HG02943 (cell line): ENCODE results near the gene ANKRD36C.
A peak's percentile ranks its signal among the peaks of the same experiment; 100 is the strongest.
"Not testable (repeated sequence)": the region's sequence is repeated elsewhere in the genome, so short reads cannot be mapped to it uniquely, and the experiment has no call there.

ENCODE experiments used
- ATAC-seq: cut with Tn5 transposase; IDR thresholded peaks from one replicate; pipeline ENCODE4 v1.9.1; 2021; ENCODE audit warnings: mild to moderate bottlenecking, low read depth, moderate library complexity; ENCODE audit not compliant: unreplicated experiment

Gene ANKRD36C

GRCh38 chr2:96009833-96010232 is 18.2 kb upstream of the ANKRD36C start:
- ATAC-seq = not testable (repeated sequence)

GRCh38 chr2:96008051-96008450 is 16.4 kb upstream of the ANKRD36C start:
- ATAC-seq = not testable (repeated sequence)

GRCh38 chr2:96006248-96006647 is 14.6 kb upstream of the ANKRD36C start:
- not testable (repeated sequence) for ATAC-seq

GRCh38 chr2:95992520-95993272 is 1.1 kb upstream of the ANKRD36C start:
- ATAC-seq = peak; percentile 54

GRCh38 chr2:95992102-95992501 is 478 bp upstream of the ANKRD36C start:
- peak; percentile 44 for ATAC-seq

GRCh38 chr2:95990884-95991283 is 740 bp downstream of the ANKRD36C start:
- not testable (repeated sequence) for ATAC-seq

GRCh38 chr2:95951662-95952061 is 40.0 kb downstream of the ANKRD36C start:
- not testable (repeated sequence) for ATAC-seq

- not testable (repeated sequence) for ATAC-seq
Measured at GRCh38 chr2:95948039-95948438, 43.6 kb downstream of the ANKRD36C start.

GRCh38 chr2:95939947-95940346 is 51.7 kb downstream of the ANKRD36C start:
- not testable (repeated sequence) for ATAC-seq

- ATAC-seq = not testable (repeated sequence)
Measured at GRCh38 chr2:95930740-95931139, 60.9 kb downstream of the ANKRD36C start.

- ATAC-seq = not testable (repeated sequence)
Measured at GRCh38 chr2:95917007-95917406, 74.6 kb downstream of the ANKRD36C start.

GRCh38 chr2:95915131-95915530 is 76.5 kb downstream of the ANKRD36C start:
- ATAC-seq = not testable (repeated sequence)

- ATAC-seq = not testable (repeated sequence)
Measured at GRCh38 chr2:95911431-95911830, 80.2 kb downstream of the ANKRD36C start.

GRCh38 chr2:95894443-95894842 is 97.2 kb downstream of the ANKRD36C start:
- not testable (repeated sequence) for ATAC-seq

GRCh38 chr2:95867929-95868328 is 123.7 kb downstream of the ANKRD36C start:
- not testable (repeated sequence) for ATAC-seq

GRCh38 chr2:95867047-95867677 is 124.5 kb downstream of the ANKRD36C start:
- ATAC-seq = not testable (repeated sequence)

GRCh38 chr2:95862121-95862520 is 129.5 kb downstream of the ANKRD36C start:
- ATAC-seq = not testable (repeated sequence)

- ATAC-seq = no peak
Measured at GRCh38 chr2:95836151-95836550, 155.5 kb downstream of the ANKRD36C start.

- ATAC-seq = not testable (repeated sequence)
Measured at GRCh38 chr2:95834077-95835013, 157.3 kb downstream of the ANKRD36C start.

GRCh38 chr2:95824218-95824617 is 167.4 kb downstream of the ANKRD36C start:
- not testable (repeated sequence) for ATAC-seq

GRCh38 chr2:95817521-95817920 is 174.1 kb downstream of the ANKRD36C start:
- not testable (repeated sequence) for ATAC-seq
